Activated CD4-positive, alpha-beta T cell treated with anti-CD3 and anti-CD28 coated beads, Interleukin-2, amount 10 ng/mL, durations not matched to agents 7 days and 5 days (primary cell): ENCODE measurements around the gene IGLL1. TPM values are rescaled to one million over a fixed set of nuclear protein-coding genes. Genes with fewer than 3 reads are reported as not detected.

Experiments
- CTCF ChIA-PET: fragments of 350-600 bp; sonication (Branson Sonifier 250); formaldehyde crosslinking; loops from one replicate; lab custom pipeline; 2021; ENCODE audit warnings: antibody characterized with exemption; lab: Charles Lee
- POLR2A ChIA-PET: fragments of 350-600 bp; sonication (Branson Sonifier 250); formaldehyde crosslinking; loops from one replicate; lab custom pipeline; 2021; ENCODE audit warnings: antibody characterized with exemption; lab: Charles Lee
- DNase-seq: peaks from one replicate; pipeline ENCODE4 v3.0.0-alpha.2; 2020
- H3K27ac Mint-ChIP-seq: one replicate; pipeline ENCODE4 v1.8.0; 2021; ENCODE audit warnings: mild to moderate bottlenecking, moderate library complexity, mixed read lengths
- H3K27me3 Mint-ChIP-seq: one replicate; pipeline ENCODE4 v1.8.0; 2021; ENCODE audit warnings: mixed read lengths
- H3K36me3 Mint-ChIP-seq: one replicate; pipeline ENCODE4 v1.8.0; 2021; ENCODE audit warnings: low read depth, mixed read lengths
- H3K4me1 Mint-ChIP-seq: one replicate; pipeline ENCODE4 v1.8.0; 2021; ENCODE audit warnings: mixed read lengths
- H3K4me3 Mint-ChIP-seq: one replicate; pipeline ENCODE4 v1.8.0; 2021; ENCODE audit warnings: mild to moderate bottlenecking, moderate library complexity, mixed read lengths
- H3K9me3 Mint-ChIP-seq: one replicate; pipeline ENCODE4 v1.8.0; 2021; ENCODE audit warnings: mixed read lengths
- total RNA-seq, 2 experiments: library from RNA; stranded (reverse); gene quantifications; one replicate each; pipeline ENCODE4 v1.2.3, GENCODE V29; 2021

The IGLL1 gene
- total RNA-seq, 2 experiments from 2014 or later: not detected

DNA sequence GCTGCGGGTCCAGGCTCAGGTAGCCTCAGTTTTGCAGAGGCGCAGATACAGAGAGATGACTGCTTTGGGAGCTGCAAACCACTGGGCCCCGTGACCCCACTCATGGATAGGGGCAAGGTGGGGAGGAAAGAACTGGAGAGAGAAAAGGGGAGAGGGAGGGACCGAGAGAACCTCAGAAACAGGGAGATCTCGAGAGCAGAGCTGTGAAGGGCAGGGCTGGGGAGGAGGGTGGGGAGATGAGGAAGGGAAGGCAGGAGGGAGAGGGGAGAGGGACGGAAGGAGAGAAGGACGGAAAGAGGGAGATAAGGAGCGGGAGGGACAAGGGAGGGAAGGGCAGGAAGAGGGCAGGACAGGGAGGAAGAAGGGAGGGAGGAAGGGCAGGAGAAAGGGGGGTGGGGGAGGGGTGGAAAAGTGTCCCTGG is 46.3 kb downstream of the IGLL1 start:
- H3K4me1 Mint-ChIP-seq: no peaks in the 10 kb centered on the region
- H3K27ac Mint-ChIP-seq: no peak overlapping the region
- ChIA-PET CTCF (no interaction called here), POLR2A (no interaction called here)
- no peak for DNase-seq
- H3K27me3 Mint-ChIP-seq: peaks cover 5% of the 10 kb centered on the region
- H3K9me3 Mint-ChIP-seq: no peaks in the 10 kb centered on the region
- H3K36me3 Mint-ChIP-seq: no peaks in the 10 kb centered on the region
- no peak overlapping the region for H3K4me3 Mint-ChIP-seq

DNA sequence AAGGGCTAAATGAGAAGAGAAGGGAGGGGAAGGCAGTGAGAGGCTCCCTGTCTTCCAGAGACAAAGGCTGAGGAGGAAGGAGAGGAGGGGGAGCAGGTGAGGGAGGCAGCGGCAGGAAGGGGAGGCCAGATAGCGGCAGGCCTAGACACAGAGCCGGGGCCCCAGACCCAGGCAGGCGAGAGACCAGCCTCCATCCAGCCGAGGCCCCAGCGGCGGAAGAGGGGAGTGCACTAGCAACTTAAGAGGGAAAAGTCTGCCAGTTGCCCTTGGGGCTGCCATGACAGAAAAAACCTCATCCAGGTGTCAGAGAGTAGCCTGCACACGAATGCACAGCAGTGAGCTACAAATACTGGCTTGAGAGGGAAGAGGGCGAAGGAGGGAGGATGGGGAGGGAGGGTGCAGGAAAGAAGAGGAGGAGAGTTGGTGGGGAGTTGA is 46.7 kb downstream of the IGLL1 start:
- H3K4me1 Mint-ChIP-seq: no peaks in the 10 kb centered on the region
- no peak overlapping the region for H3K27ac Mint-ChIP-seq
- H3K4me3 Mint-ChIP-seq: no peak overlapping the region
- DNase-seq: peak; percentile 31
- H3K9me3 Mint-ChIP-seq: no peaks in the 10 kb centered on the region
- ChIA-PET CTCF (no interaction called here), POLR2A (no interaction called here)
- peaks cover 5% of the 10 kb centered on the region for H3K27me3 Mint-ChIP-seq
- H3K36me3 Mint-ChIP-seq: no peaks in the 10 kb centered on the region

DNA sequence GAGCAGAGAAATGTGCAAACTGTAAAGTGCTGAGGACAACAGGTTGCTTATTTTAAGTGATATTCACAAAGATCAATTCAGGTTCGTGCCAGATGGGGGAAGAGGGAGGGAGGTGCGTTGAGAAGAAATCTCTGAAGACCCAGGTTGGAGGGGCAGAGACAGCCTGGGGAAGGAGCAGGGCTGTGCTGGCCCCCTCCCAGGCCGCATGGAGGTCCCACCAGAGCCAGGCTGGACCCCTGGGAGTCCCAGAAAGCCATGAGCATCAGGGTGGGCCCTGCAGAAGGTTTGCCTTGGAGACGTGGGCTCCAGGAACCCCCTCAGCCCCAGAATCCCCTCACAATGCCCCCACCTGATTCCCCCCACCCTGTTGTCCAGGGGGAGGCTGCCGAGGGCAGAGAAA is 47.4 kb downstream of the IGLL1 start:
- Mint-ChIP-seq H3K27ac (no peak overlapping the region), H3K9me3 (no peaks in the 10 kb centered on the region), H3K4me3 (no peak overlapping the region), H3K4me1 (no peaks in the 10 kb centered on the region), H3K27me3 (peaks cover 4% of the 10 kb centered on the region), H3K36me3 (no peaks in the 10 kb centered on the region)
- ChIA-PET POLR2A (no interaction called here), CTCF (no interaction called here)
- DNase-seq: no peak

DNA sequence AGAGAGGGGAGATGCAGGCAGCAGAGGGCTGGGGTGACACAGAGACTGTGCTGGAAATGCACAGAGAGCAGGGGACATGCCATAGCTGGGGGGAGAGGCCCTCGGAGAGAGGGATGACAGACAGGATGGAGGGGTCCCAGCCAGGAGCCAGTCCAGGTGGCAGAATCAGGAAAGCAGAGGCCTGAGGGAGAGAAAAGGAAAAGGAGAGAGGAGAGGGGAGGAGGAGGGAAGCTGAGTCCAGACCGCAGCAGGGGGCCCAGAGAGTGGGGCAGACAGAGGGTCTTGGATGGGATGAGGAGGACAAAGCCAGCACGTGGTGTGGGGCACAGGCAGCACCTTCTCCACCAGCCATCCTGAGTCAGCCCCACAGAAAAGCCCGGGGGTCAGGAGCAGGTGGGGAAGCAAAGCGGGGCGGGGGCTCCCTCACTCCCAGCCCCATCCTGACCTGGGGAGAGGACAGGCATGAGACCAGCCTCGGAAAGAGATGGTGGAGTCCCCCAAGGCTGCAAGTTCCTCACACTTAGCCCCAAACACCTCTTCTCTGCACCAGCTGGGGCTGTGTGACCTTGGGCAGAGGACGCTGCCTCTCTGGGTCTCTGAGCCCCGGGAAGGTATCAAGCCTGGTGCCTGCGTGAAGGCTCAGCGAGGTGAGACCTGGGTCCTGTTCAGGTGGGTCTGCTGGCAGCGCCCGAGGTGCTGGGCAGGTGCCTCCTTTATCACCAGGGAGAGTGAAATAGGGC is 48.0 kb downstream of the IGLL1 start:
- CTCF ChIA-PET: no interaction called here

DNA sequence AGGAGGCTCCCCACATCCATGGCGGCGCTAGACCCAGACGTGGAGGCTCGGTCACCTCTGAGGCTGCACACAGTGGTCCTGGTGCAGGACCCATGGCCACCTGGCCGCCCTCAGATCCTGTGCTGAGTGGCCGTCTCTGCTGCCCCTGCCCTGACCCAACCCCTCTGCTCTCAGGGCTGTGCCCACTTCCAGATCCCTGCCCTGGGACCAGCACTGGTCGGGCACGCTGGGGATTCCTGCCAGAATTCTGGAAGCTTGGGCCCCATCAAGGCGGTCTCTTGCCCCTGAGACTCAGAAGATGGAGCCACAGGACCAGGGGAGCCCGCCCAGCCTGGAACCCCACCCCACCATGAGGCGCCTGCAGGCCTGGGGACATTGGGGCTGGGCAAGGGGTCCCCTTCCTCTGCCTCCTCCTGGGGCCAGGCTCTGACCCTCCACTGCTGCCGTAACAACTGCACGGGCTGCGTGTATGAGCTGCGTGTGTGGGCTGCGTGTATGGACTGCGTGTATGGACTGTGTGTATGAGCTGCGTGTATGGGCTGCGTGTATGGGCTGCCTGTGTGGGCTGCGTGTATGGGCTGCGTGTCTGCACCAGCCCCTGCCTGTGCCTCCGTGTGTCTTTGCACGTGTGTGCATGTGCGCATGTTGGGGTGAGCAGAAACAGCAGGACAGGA is 48.7 kb downstream of the IGLL1 start:
- Mint-ChIP-seq H3K4me3 (no peak overlapping the region), H3K36me3 (no peaks in the 10 kb centered on the region), H3K4me1 (no peaks in the 10 kb centered on the region), H3K27me3 (no peaks in the 10 kb centered on the region), H3K9me3 (no peaks in the 10 kb centered on the region), H3K27ac (no peak overlapping the region)
- DNase-seq: no peak
- POLR2A ChIA-PET: no interaction called here
- CTCF ChIA-PET: no interaction called here

More for the DNA sequence above, 48.0 kb downstream of the IGLL1 start:
- H3K4me1 Mint-ChIP-seq: no peaks in the 10 kb centered on the region
- H3K4me3 Mint-ChIP-seq: no peak overlapping the region
- H3K27ac Mint-ChIP-seq: no peak overlapping the region
- no peak for DNase-seq
- no peaks in the 10 kb centered on the region for H3K27me3 Mint-ChIP-seq
- POLR2A ChIA-PET: no interaction called here
- H3K9me3 Mint-ChIP-seq: no peaks in the 10 kb centered on the region
- H3K36me3 Mint-ChIP-seq: no peaks in the 10 kb centered on the region

DNA sequence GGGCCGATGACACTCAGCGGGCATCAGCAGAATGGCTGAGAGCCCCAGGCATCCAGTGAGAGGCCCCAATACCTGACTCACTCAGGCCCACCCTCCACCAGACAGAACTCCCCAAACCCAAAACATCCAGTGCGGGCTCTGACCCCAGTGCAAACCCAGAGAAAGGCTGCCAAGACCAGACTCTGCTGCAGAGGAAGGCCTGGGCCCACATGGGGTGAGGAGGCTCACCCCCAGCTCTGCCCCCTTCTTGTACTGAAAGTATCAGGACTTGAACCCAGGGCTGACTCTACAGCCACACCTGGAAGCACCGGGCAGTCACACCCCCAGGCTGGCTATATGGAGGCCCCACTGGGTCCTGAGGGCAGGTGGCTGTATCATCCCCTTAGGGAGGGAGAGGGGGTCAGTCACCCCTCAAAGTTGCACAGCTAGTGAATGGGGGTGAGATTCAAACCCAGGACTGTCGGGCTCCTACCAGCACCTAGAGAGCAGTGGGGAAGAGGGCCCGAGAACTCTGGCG is 49.3 kb downstream of the IGLL1 start:
- ChIA-PET CTCF (no interaction called here), POLR2A (no interaction called here)
- Mint-ChIP-seq H3K9me3 (no peaks in the 10 kb centered on the region), H3K27me3 (no peaks in the 10 kb centered on the region), H3K36me3 (no peaks in the 10 kb centered on the region), H3K4me3 (no peak overlapping the region), H3K27ac (no peak overlapping the region), H3K4me1 (no peaks in the 10 kb centered on the region)
- DNase-seq: no peak

DNA sequence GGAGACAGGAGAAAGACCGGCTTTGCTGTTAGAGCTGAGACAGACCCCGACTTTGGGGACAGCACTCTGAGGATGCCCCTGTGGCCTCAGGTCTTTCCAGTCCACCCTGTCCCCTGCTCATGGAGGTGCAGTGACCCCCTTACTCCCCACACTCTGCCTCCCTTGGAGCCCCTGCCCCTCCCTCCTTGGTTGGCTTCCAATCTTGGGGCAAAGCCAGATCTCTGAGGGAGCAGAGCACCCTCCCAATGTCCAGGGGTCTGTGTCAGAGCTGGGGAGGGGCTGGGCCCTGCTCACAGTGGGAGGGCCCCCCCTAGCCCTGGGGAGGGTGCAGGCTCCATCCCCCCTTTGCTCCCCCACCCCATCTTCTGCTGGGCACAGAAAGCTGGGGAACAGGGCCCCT is 50.0 kb downstream of the IGLL1 start:
- no peaks in the 10 kb centered on the region for H3K4me1 Mint-ChIP-seq
- POLR2A ChIA-PET: no interaction called here
- H3K27me3 Mint-ChIP-seq: no peaks in the 10 kb centered on the region
- no peak overlapping the region for H3K4me3 Mint-ChIP-seq
- H3K36me3 Mint-ChIP-seq: no peaks in the 10 kb centered on the region
- CTCF ChIA-PET: interaction anchor here (0.6 kb wide), 2 partner anchors 46 to 49 kb away, joined by 3 to 4 read pairs; no protein-coding TSS in a partner anchor
- H3K9me3 Mint-ChIP-seq: no peaks in the 10 kb centered on the region
- no peak for DNase-seq
- no peak overlapping the region for H3K27ac Mint-ChIP-seq

DNA sequence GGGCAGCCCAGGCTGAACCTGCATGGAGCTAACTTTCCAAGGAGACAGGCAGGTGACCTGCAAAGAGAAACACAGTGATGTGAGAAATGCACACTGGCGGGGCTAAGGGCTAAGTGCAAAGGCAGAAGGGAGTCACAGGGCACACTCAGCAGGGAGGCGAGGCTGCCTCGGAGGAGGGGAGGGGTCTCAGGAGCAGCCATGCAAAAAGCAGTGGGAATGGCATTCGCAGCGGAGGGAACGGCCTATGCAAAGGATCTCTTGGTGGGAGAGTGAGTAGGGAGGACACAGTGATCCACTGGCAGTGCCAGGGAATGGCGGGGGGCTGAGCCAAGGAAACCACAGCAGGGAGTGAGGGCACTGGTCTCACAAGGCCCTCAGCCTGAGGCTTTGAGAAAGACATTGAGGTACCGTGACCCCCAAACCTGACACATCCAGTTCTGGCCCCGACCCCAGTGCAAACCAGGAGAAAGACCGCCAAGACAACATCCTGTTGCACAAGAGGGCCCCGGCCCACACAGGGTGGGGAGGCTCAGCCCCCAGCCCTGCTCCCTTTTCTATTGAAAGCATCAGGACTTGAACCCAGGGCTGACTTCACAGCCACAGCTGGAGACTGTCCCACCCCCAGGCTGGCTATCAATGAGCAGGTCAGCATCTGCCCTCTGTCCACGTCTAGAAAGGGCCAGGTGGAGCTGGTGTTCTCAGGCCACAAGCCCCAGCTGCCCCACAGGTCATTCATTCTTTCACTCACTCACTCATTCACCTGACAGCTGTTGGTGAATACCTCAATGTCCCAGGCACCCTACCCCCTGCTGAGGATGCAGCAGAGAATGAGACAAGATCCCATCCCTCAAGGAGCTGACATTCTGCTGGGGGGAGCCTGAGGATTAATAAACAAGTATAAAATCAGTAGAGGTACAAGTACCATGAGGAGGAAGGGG is 50.7 kb downstream of the IGLL1 start:
- H3K36me3 Mint-ChIP-seq: no peaks in the 10 kb centered on the region
- H3K27ac Mint-ChIP-seq: no peak overlapping the region
- POLR2A ChIA-PET: no interaction called here
- no peaks in the 10 kb centered on the region for H3K4me1 Mint-ChIP-seq
- DNase-seq: no peak
- CTCF ChIA-PET: interaction anchor here (0.6 to 1.1 kb wide), 4 partner anchors 30 to 182 kb away, joined by 3 to 5 read pairs (median 4); no protein-coding TSS in a partner anchor
- no peak overlapping the region for H3K4me3 Mint-ChIP-seq
- no peaks in the 10 kb centered on the region for H3K9me3 Mint-ChIP-seq
- no peaks in the 10 kb centered on the region for H3K27me3 Mint-ChIP-seq

DNA sequence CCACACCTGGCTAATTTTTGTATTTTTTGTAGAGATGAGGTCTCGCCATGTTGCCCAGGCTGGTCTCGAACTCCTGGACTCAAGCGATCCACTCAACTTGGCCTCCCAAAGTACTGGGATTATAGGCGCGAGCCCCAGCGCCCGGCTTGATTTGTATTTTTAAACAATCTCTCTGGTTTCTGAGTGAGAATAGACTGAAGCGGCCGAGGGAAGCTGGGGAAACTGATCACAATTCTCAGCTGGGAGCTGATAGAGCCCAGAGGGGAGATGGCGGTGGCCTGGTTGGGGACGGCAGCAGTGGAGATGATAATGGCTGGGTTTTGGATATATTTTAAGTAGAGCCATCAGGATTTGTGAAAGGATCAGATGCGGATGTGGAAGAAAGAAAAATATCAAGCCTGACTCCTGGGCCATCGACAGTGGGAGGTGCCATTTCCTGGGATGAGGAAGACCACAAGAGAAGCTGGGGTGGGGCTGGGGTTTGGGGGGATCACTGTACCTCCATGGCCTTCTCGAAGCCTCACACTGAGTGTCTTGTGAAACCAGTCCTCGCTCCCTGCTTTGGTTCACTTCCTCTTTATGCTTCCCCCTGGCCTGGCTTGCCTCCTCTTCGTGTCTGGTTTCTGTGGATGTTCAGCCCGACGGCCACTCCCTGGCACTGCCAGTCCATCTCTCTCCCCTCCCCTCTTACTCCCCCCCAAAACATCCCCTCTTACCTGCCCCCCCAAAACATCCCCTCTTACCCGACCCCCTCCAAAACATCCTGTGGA is 51.9 kb downstream of the IGLL1 start:
- Mint-ChIP-seq H3K4me3 (no peak overlapping the region), H3K27me3 (peaks cover 6% of the 10 kb centered on the region), H3K27ac (no peak overlapping the region), H3K4me1 (no peaks in the 10 kb centered on the region), H3K36me3 (no peaks in the 10 kb centered on the region), H3K9me3 (no peaks in the 10 kb centered on the region)
- CTCF ChIA-PET: interaction anchor here (0.7 to 1.1 kb wide), 2 partner anchors 31 to 181 kb away, joined by 3 to 5 read pairs; no protein-coding TSS in a partner anchor
- POLR2A ChIA-PET: no interaction called here
- DNase-seq: no peak

DNA sequence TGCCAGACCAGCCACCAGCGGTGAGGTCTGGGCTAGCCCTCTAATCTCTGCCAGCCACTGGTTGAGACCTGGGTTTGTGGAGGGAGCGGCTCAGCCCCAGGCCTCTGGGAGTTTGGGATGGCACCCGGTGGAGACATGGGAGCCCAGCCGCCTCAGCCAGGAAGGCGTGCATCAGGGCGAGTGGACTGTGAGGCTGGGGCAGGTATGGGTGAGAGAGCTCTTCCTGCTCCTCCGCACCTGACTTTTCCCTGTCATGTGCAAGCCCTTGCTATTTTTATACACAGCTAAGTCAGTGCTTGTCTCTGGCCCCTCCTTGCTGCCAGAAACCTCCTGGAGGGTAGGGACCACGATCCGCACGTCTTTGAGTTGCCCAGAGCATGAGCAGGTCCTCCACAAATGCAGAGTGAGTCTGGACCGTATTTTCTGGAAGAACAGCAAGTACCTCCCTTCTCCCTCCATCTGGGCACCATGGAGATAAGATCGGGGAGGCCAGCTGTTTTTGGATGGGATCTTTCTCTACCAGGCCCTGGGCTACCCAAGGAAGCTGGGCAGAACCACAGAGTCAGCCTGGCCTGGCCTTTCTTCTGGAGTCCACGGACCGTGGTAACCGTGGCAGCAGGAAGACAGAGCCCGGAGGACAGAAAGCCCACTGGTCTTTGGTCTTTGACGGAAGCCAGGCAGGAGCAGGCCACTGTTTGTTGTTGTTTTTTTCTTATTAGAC is 53.3 kb downstream of the IGLL1 start:
- CTCF ChIA-PET: no interaction called here
- H3K4me3 Mint-ChIP-seq: no peak overlapping the region
- DNase-seq: no peak
- H3K27ac Mint-ChIP-seq: no peak overlapping the region
- POLR2A ChIA-PET: no interaction called here
- no peaks in the 10 kb centered on the region for H3K36me3 Mint-ChIP-seq
- no peaks in the 10 kb centered on the region for H3K9me3 Mint-ChIP-seq
- no peaks in the 10 kb centered on the region for H3K4me1 Mint-ChIP-seq
- H3K27me3 Mint-ChIP-seq: peaks cover 11% of the 10 kb centered on the region

DNA sequence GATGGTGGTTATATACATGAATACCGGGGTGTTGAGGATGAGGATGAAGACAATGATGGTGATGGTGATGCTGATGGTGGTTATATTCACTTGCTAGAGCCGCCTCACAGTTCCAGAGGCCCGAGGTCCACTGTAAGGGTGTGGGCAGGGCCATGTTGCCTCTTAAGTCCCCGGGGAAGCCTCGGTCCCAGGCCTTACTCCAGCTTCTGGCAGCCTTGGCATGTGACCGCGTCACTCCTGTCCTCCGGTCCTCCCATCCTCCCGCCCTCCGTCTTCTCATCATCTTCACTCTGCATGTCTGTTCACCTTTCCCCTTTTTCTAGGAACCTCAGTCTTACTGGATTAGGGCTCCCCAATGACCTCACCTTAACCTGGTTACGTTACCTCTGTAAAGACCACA is 54.6 kb downstream of the IGLL1 start:
- ChIA-PET CTCF (no interaction called here), POLR2A (no interaction called here)
- peaks cover 4% of the 10 kb centered on the region for H3K4me1 Mint-ChIP-seq
- H3K27me3 Mint-ChIP-seq: peaks cover 15% of the 10 kb centered on the region
- no peak for DNase-seq
- no peak overlapping the region for H3K27ac Mint-ChIP-seq
- no peaks in the 10 kb centered on the region for H3K36me3 Mint-ChIP-seq
- H3K9me3 Mint-ChIP-seq: no peaks in the 10 kb centered on the region
- H3K4me3 Mint-ChIP-seq: no peak overlapping the region
